KMS-11 (cell line): ENCODE results near the gene SETBP1.
A peak's percentile ranks its signal among the peaks of the same experiment; 100 is the strongest.
"Not testable (repeated sequence)": the region's sequence is repeated elsewhere in the genome, so short reads cannot be mapped to it uniquely, and the experiment has no call there.

ENCODE experiments used
- H2AFZ ChIP-seq: fragments of 200-600 bp; sonication (generic); 2 replicates; pipeline ENCODE4 v1.6.1; 2016; ENCODE audit warnings: antibody characterized with exemption, mixed run types, low read depth
- H3K27ac ChIP-seq: fragments of 200-600 bp; sonication (generic); 2 replicates; pipeline ENCODE4 v1.6.1; 2016; ENCODE audit warnings: mild to moderate bottlenecking, mixed run types
- H3K27me3 ChIP-seq: fragments of 200-600 bp; sonication (generic); 2 replicates; pipeline ENCODE4 v1.6.1; 2017; ENCODE audit warnings: mild to moderate bottlenecking, low read depth, mixed run types, moderate library complexity; ENCODE audit not compliant: insufficient read depth
- H3K36me3 ChIP-seq: fragments of 200-600 bp; sonication (generic); 2 replicates; pipeline ENCODE4 v1.6.1; 2017; ENCODE audit warnings: mild to moderate bottlenecking, mixed run types; ENCODE audit not compliant: insufficient read depth
- H3K4me1 ChIP-seq: fragments of 200-600 bp; sonication (generic); 2 replicates; pipeline ENCODE4 v1.6.1; 2016; ENCODE audit warnings: mild to moderate bottlenecking, low read depth, mixed run types; ENCODE audit not compliant: poor library complexity, severe bottlenecking
- H3K4me2 ChIP-seq: fragments of 200-600 bp; sonication (generic); 2 replicates; pipeline ENCODE4 v1.7.0; 2016; ENCODE audit warnings: mild to moderate bottlenecking, mixed run types
- H3K4me3 ChIP-seq: fragments of 200-600 bp; sonication (generic); IDR thresholded peaks from 2 replicates; pipeline ENCODE4 v1.6.1; 2017; ENCODE audit warnings: low read depth, low read length, mixed read lengths; ENCODE audit not compliant: insufficient read depth
- H3K79me2 ChIP-seq: fragments of 200-600 bp; sonication (generic); 2 replicates; pipeline ENCODE4 v1.6.1; 2016; ENCODE audit warnings: low read depth, mixed run types; ENCODE audit not compliant: insufficient read depth
- H3K9ac ChIP-seq: fragments of 200-600 bp; sonication (generic); 2 replicates; pipeline ENCODE4 v1.6.1; 2016; ENCODE audit warnings: mild to moderate bottlenecking, mixed run types
- H4K20me1 ChIP-seq: fragments of 200-600 bp; sonication (generic); 2 replicates; pipeline ENCODE4 v1.6.1; 2016; ENCODE audit warnings: mild to moderate bottlenecking, mixed run types; ENCODE audit not compliant: insufficient read depth
- TF ChIP-seq, protein P1 (sequence below): fragments of 200-600 bp; sonication (generic); conservative IDR thresholded peaks from 2 replicates; pipeline ENCODE4 v1.6.1; 2017; ENCODE audit warnings: low read depth, mild to moderate bottlenecking, antibody characterized with exemption, low read length, moderate library complexity, mixed read lengths

Gene SETBP1

GRCh38 chr18:44721748-44722147 lies 41.1 kb downstream of the SETBP1 start:
- H3K27me3 ChIP-seq, H3K36me3 ChIP-seq, H4K20me1 ChIP-seq, H2AFZ ChIP-seq, H3K9ac ChIP-seq, H3K4me3 ChIP-seq: not testable (repeated sequence)
- H3K4me1 ChIP-seq, result peaks cover 99% of the 10 kb centered on the region
- TF ChIP-seq, protein P1, sequence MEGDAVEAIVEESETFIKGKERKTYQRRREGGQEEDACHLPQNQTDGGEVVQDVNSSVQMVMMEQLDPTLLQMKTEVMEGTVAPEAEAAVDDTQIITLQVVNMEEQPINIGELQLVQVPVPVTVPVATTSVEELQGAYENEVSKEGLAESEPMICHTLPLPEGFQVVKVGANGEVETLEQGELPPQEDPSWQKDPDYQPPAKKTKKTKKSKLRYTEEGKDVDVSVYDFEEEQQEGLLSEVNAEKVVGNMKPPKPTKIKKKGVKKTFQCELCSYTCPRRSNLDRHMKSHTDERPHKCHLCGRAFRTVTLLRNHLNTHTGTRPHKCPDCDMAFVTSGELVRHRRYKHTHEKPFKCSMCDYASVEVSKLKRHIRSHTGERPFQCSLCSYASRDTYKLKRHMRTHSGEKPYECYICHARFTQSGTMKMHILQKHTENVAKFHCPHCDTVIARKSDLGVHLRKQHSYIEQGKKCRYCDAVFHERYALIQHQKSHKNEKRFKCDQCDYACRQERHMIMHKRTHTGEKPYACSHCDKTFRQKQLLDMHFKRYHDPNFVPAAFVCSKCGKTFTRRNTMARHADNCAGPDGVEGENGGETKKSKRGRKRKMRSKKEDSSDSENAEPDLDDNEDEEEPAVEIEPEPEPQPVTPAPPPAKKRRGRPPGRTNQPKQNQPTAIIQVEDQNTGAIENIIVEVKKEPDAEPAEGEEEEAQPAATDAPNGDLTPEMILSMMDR, result 0 out of 2 replicates have a peak, but pooled peaks have one; percentile 2
- H3K4me2 ChIP-seq, result peak overlapping the region; percentile 73
- H3K27ac ChIP-seq, result peak overlapping the region; percentile 77
- H3K79me2 ChIP-seq, result peaks cover 76% of the 10 kb centered on the region

GRCh38 chr18:44723411-44723810 lies 42.7 kb downstream of the SETBP1 start:
- Histone ChIP-seq H2AFZ (no peak overlapping the region), H3K9ac (no peak overlapping the region; the same call in 1 of the 2 replicates), H3K79me2 (peaks cover 76% of the 10 kb centered on the region), H3K4me1 (peaks cover 99% of the 10 kb centered on the region), H3K27me3 (no peaks in the 10 kb centered on the region), H3K27ac (peak overlapping the region; percentile 77), H3K4me3 (no peak overlapping the region), H4K20me1 (no peaks in the 10 kb centered on the region), H3K4me2 (peak overlapping the region; percentile 73), H3K36me3 (no peaks in the 10 kb centered on the region)
- TF ChIP-seq, protein P1, result no peak

- TF ChIP-seq, protein P1, result no peak
- no peaks in the 10 kb centered on the region for H3K36me3 ChIP-seq
- no peak overlapping the region for H2AFZ ChIP-seq
- H3K4me2 ChIP-seq, result peak overlapping the region; percentile 73
- H3K4me1 ChIP-seq, result peaks cover 99% of the 10 kb centered on the region
- peak overlapping the region; percentile 25; the same call in 1 of the 2 replicates for H3K9ac ChIP-seq
- H3K79me2 ChIP-seq, result peaks cover 78% of the 10 kb centered on the region
- H3K4me3 ChIP-seq, result no peak overlapping the region
- peak overlapping the region; percentile 77 for H3K27ac ChIP-seq
- H4K20me1 ChIP-seq, result no peaks in the 10 kb centered on the region
- no peaks in the 10 kb centered on the region for H3K27me3 ChIP-seq
These were observed 43.6 kb downstream of the SETBP1 start for GRCh38 chr18:44724105-44724778.

GRCh38 chr18:44725300-44726058 lies 44.8 kb downstream of the SETBP1 start:
- Histone ChIP-seq H3K27me3 (no peaks in the 10 kb centered on the region), H3K27ac (peak overlapping the region; percentile 77), H3K4me3 (no peak overlapping the region), H4K20me1 (no peaks in the 10 kb centered on the region), H3K36me3 (no peaks in the 10 kb centered on the region), H3K9ac (peak overlapping the region; percentile 25; the same call in 1 of the 2 replicates), H3K4me2 (peak overlapping the region; percentile 73), H3K79me2 (peaks cover 78% of the 10 kb centered on the region), H2AFZ (no peak overlapping the region), H3K4me1 (peaks cover 99% of the 10 kb centered on the region)
- TF ChIP-seq, protein P1, result no peak
